DND-41 (cell line): ENCODE results near the gene SYNRG.

Experiments used
- CTCF ChIP-seq: IDR thresholded peaks from 2 replicates; pipeline ENCODE4 v1.5.1; 2012; ENCODE audit warnings: borderline replicate concordance, low read length, moderate library complexity, mild to moderate bottlenecking; ENCODE audit not compliant: poor library complexity, severe bottlenecking; ENCODE audit errors: extremely low read depth
- EZH2 ChIP-seq: IDR thresholded peaks from 3 replicates; pipeline ENCODE4 v1.6.1; 2012; ENCODE audit warnings: borderline replicate concordance, low read depth, mild to moderate bottlenecking, moderate library complexity, low read length, inconsistent platforms; ENCODE audit not compliant: severe bottlenecking

- TF ChIP-seq CTCF = peak; percentile 84
- no peak for TF ChIP-seq EZH2
These were observed 81.9 kb downstream of the SYNRG start for GRCh38 chr17:37527249-37527851.
